ENCODE measurements around the gene CCDC154. TPM values are rescaled to one million over a fixed set of nuclear protein-coding genes. Genes with fewer than 3 reads are reported as not detected.

Gene CCDC154
- total and polyA plus RNA-seq, 9 of the 15 experiments (the other 6 are each of a cell fraction or from before 2014, with no cell fraction given) = 0.15 to 1.4 (median 0.20) TPM; not detected in 5

GRCh38 chr16:1451702-1452392 is 7.5 kb upstream of the CCDC154 start:
- Histone ChIP-seq H4K20me1 (replicated peaks; ENCODE audit: control insufficient read depth, insufficient read depth, low read length) (no peaks in the 10 kb centered on the region), H2AFZ (ENCODE audit: low read depth, low read length) (no peak overlapping the region), H3K9me1 (ENCODE audit: control insufficient read depth, insufficient read depth, low read length) (peaks cover 2% of the 10 kb centered on the region), H3K27me3 (ENCODE audit: control insufficient read depth in 2 of 2, insufficient read depth in 2 of 2, low read length in 2 of 2) (no peaks in the 10 kb centered on the region), H3K4me1 (replicated peaks in 1 of 2; ENCODE audit: control insufficient read depth in 2 of 2, insufficient read depth in 2 of 2, low read length in 2 of 2) (peaks cover 0 to 19% of the 10 kb centered on the region in 2 experiments; a peak in 2 of 5 replicates), H3K79me2 (ENCODE audit: control insufficient read depth, insufficient read depth, low read length) (no peaks in the 10 kb centered on the region), H3K36me3 (ENCODE audit: control insufficient read depth, insufficient read depth, low read length) (peaks cover 83% of the 10 kb centered on the region; the same call in 2 of the 3 replicates), H3K9me3 (replicated peaks; ENCODE audit: control insufficient read depth, insufficient read depth, low read depth, low read length) (no peaks in the 10 kb centered on the region), H3K27ac (ENCODE audit: extremely low read depth, low read depth, low read length) (no peak overlapping the region), H3K4me2 (ENCODE audit: insufficient read depth, low read length) (no peak overlapping the region), H3K4me3 (no peak overlapping the region), H3K9ac (ENCODE audit: insufficient read depth in 1 of 2, low read depth in 2 of 2, low read length in 2 of 2) (peak overlapping the region in 1 of 2 experiments; percentile 17; a peak in 1 of 4 replicates)
- in situ Hi-C loops (cut with MboI) = no loop called here
- CTCF ChIA-PET (ENCODE audit: low intra/inter-chr PET ratio) = no interaction called here
- intact Hi-C loops (cut with micrococcal nuclease) = no loop called here
- ATAC-seq = no peak; the same call in 2 of the 3 replicates
- no peak for FAIRE-seq
- POLR2A ChIA-PET = interaction anchor here (0.5 kb wide), 1 partner anchor 21 kb away, joined by 3 read pairs; no protein-coding TSS in a partner anchor
- TF ChIP-seq ESRRB (CRISPR knock-in tag; IDR thresholded peaks at IDR 0.05; ENCODE audit: borderline replicate concordance) = no peak
- no peak for TF ChIP-seq HMGXB4 (CRISPR knock-in tag; IDR thresholded peaks at IDR 0.05)
- TF ChIP-seq POLR2G (IDR thresholded peaks at IDR 0.05; ENCODE audit: low read depth, low read length) = peak; percentile 59
- 0 out of 2 replicates have a peak, but pooled peaks have one; percentile 12 for TF ChIP-seq RBFOX2 (IDR thresholded peaks at IDR 0.05; ENCODE audit: low read depth, low read length)
- TF ChIP-seq ZNF282 (CRISPR knock-in tag; IDR thresholded peaks at IDR 0.05) = no peak
- no peak for TF ChIP-seq ZNF609 (CRISPR knock-in tag; IDR thresholded peaks at IDR 0.05; ENCODE audit: borderline replicate concordance)
- TF ChIP-seq ZFX (CRISPR knock-in tag; IDR thresholded peaks at IDR 0.05) = no peak
- no TSS peak for BruUV-seq (replicated peaks)
- no peak for DNase-seq (ENCODE audit: extremely low read depth in 1 of 4, low spot score in 3 of 4)
- WGBS (ENCODE audit: insufficient coverage, low coverage, missing lambda C conversion rate) = 92% methylated on average over 30 of the region's 34 CpGs
